ENCODE results near the gene TUBAL3. TPM values are rescaled to one million over a fixed set of nuclear protein-coding genes. Genes with fewer than 3 reads are reported as not detected.
"Not testable (repeated sequence)": the region's sequence is repeated elsewhere in the genome, so short reads cannot be mapped to it uniquely, and the experiment has no call there.

TUBAL3 gene
- total RNA-seq, 1 donor from 2014 or later, result not detected

- DNase-seq (ENCODE audit: low spot score), result no peak
Observed at GRCh38 chr10:5423771-5424170, 19.1 kb upstream of the TUBAL3 start.

- no peak for DNase-seq (ENCODE audit: low spot score)
Observed at GRCh38 chr10:5419466-5420094, 15.0 kb upstream of the TUBAL3 start.

GRCh38 chr10:5418584-5418983 lies 14.0 kb upstream of the TUBAL3 start:
- DNase-seq (ENCODE audit: low spot score), result no peak

GRCh38 chr10:5416981-5417380 lies 12.4 kb upstream of the TUBAL3 start:
- no peak for DNase-seq (ENCODE audit: low spot score)

- DNase-seq (ENCODE audit: low spot score), result no peak
Observed at GRCh38 chr10:5413012-5413938, 8.6 kb upstream of the TUBAL3 start.

GRCh38 chr10:5412277-5412941 lies 7.8 kb upstream of the TUBAL3 start, which contains the start of gene NET1:
TSS of gene NET1 (plus strand) at chr10:5412557. CDS start at chr10:5412693, 136 bp downstream.
- peak; percentile 88 for DNase-seq (ENCODE audit: low spot score)

- DNase-seq (ENCODE audit: low spot score), result no peak
Observed at GRCh38 chr10:5411941-5412276, 7.3 kb upstream of the TUBAL3 start.

- not testable (repeated sequence) for DNase-seq (ENCODE audit: low spot score)
Observed at GRCh38 chr10:5410787-5411186, 6.2 kb upstream of the TUBAL3 start.

GRCh38 chr10:5406918-5407317 lies 2.3 kb upstream of the TUBAL3 start:
- no peak for DNase-seq (ENCODE audit: low spot score)

- DNase-seq (ENCODE audit: low spot score), result no peak
Observed at GRCh38 chr10:5402798-5403197, 1.8 kb downstream of the TUBAL3 start.

GRCh38 chr10:5400468-5401240 lies 4.0 kb downstream of the TUBAL3 start:
- no peak for DNase-seq (ENCODE audit: low spot score)

GRCh38 chr10:5399332-5399731 lies 5.3 kb downstream of the TUBAL3 start:
- DNase-seq (ENCODE audit: low spot score), result no peak

GRCh38 chr10:5396556-5397300 lies 7.9 kb downstream of the TUBAL3 start:
- DNase-seq (ENCODE audit: low spot score), result no peak

- DNase-seq (ENCODE audit: low spot score), result no peak
Observed at GRCh38 chr10:5395168-5395567, 9.5 kb downstream of the TUBAL3 start.

GRCh38 chr10:5393529-5393928 lies 11.1 kb downstream of the TUBAL3 start:
- no peak for DNase-seq (ENCODE audit: low spot score)

- DNase-seq (ENCODE audit: low spot score), result no peak
Observed at GRCh38 chr10:5391790-5392189, 12.8 kb downstream of the TUBAL3 start.

GRCh38 chr10:5390607-5391205 lies 13.9 kb downstream of the TUBAL3 start:
- no peak for DNase-seq (ENCODE audit: low spot score)

- no peak for DNase-seq (ENCODE audit: low spot score)
Observed at GRCh38 chr10:5387169-5387568, 17.5 kb downstream of the TUBAL3 start.

- DNase-seq (ENCODE audit: low spot score), result no peak
Observed at GRCh38 chr10:5385224-5385623, 19.4 kb downstream of the TUBAL3 start.

- no peak for DNase-seq (ENCODE audit: low spot score)
Observed at GRCh38 chr10:5381187-5381586, 23.4 kb downstream of the TUBAL3 start.

- DNase-seq (ENCODE audit: low spot score), result not testable (repeated sequence)
Observed at GRCh38 chr10:5380395-5380794, 24.2 kb downstream of the TUBAL3 start.
